OCI-LY1 (cell line): ENCODE results near the gene EPHA4.

Experiments
- EZH2 ChIP-seq: fragments of 200-600 bp; sonication (generic), shearing (Covaris generic); IDR thresholded peaks from 2 replicates; pipeline ENCODE4 v1.8.0; 2017; ENCODE audit warnings: borderline replicate concordance, mixed run types, mild to moderate bottlenecking, antibody characterized with exemption, low read length, moderate library complexity, mixed read lengths
- TF ChIP-seq, protein P1 (sequence below): fragments of 200-600 bp; sonication (generic), shearing (Covaris generic); IDR thresholded peaks from 2 replicates; pipeline ENCODE4 v1.5.1; 2017; ENCODE audit warnings: mild to moderate bottlenecking, antibody characterized with exemption, low read length, moderate library complexity, mixed read lengths

- TF ChIP-seq, protein P1, sequence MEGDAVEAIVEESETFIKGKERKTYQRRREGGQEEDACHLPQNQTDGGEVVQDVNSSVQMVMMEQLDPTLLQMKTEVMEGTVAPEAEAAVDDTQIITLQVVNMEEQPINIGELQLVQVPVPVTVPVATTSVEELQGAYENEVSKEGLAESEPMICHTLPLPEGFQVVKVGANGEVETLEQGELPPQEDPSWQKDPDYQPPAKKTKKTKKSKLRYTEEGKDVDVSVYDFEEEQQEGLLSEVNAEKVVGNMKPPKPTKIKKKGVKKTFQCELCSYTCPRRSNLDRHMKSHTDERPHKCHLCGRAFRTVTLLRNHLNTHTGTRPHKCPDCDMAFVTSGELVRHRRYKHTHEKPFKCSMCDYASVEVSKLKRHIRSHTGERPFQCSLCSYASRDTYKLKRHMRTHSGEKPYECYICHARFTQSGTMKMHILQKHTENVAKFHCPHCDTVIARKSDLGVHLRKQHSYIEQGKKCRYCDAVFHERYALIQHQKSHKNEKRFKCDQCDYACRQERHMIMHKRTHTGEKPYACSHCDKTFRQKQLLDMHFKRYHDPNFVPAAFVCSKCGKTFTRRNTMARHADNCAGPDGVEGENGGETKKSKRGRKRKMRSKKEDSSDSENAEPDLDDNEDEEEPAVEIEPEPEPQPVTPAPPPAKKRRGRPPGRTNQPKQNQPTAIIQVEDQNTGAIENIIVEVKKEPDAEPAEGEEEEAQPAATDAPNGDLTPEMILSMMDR = no peak
- no peak for TF ChIP-seq EZH2
These were observed 50.8 kb downstream of the EPHA4 start for GRCh38 chr2:221521233-221521845.
